Nephron progenitor cell (in vitro differentiated cells): ENCODE measurements around the gene DACH1.

ENCODE experiments used
- DNase-seq: peaks from one replicate; pipeline ENCODE4 v3.0.0; 2021
- H3K27ac Mint-ChIP-seq: 2 replicates; pipeline ENCODE4 v1.8.0; 2021; ENCODE audit warnings: mild to moderate bottlenecking, moderate library complexity, mixed read lengths
- H3K27me3 Mint-ChIP-seq: 2 replicates; pipeline ENCODE4 v1.8.0; 2021; ENCODE audit warnings: mild to moderate bottlenecking, low read depth, mixed read lengths; ENCODE audit not compliant: poor library complexity
- H3K36me3 Mint-ChIP-seq: 2 replicates; pipeline ENCODE4 v1.8.0; 2021; ENCODE audit warnings: low read depth, mixed read lengths
- H3K4me1 Mint-ChIP-seq: 2 replicates; pipeline ENCODE4 v1.8.0; 2021; ENCODE audit warnings: mixed read lengths
- H3K4me3 Mint-ChIP-seq: 2 replicates; pipeline ENCODE4 v1.8.0; 2021; ENCODE audit warnings: mild to moderate bottlenecking, moderate library complexity, mixed read lengths
- H3K9me3 Mint-ChIP-seq: 2 replicates; pipeline ENCODE4 v1.8.0; 2021; ENCODE audit warnings: mild to moderate bottlenecking, moderate library complexity, mixed read lengths
- CTCF ChIP-seq: fragments of 200-600 bp; sonication (generic); IDR thresholded peaks from 2 replicates; pipeline ENCODE4 v1.5.0; 2021; ENCODE audit warnings: antibody characterized with exemption

The DACH1 gene

DNA sequence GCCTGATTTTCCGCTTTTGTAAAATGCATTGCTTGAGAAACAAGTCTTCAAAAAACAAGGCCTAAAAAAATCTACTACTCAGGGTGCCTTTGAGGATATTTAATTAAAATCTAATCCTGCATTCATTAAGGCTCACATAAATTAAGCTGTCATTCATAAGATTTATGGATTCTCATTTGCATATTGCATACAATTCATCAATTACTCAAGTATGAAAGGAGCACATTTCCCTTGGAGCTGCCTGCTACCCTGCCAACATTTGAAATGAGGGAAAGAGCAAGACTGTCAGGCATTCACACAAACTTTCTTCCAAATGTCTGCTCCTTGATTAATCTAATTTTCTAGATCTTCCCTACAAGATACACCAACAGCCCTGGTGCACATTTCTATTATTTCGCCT, 140.0 kb downstream of the DACH1 start:
- Mint-ChIP-seq H3K9me3 (peaks cover 5% of the 10 kb centered on the region), H3K4me3 (no peak overlapping the region), H3K4me1 (peaks cover 32% of the 10 kb centered on the region), H3K27me3 (no peaks in the 10 kb centered on the region), H3K27ac (no peak overlapping the region), H3K36me3 (peaks cover 7% of the 10 kb centered on the region)
- TF ChIP-seq CTCF = no peak
- no peak for DNase-seq

GRCh38 chr13:71722206-71722605, 144.8 kb downstream of the DACH1 start:
- Mint-ChIP-seq H3K27me3 (no peaks in the 10 kb centered on the region), H3K4me1 (peaks cover 62% of the 10 kb centered on the region), H3K27ac (no peak overlapping the region), H3K36me3 (peaks cover 9% of the 10 kb centered on the region), H3K4me3 (no peak overlapping the region), H3K9me3 (no peaks in the 10 kb centered on the region)
- DNase-seq = no peak
- no peak for TF ChIP-seq CTCF

DNA sequence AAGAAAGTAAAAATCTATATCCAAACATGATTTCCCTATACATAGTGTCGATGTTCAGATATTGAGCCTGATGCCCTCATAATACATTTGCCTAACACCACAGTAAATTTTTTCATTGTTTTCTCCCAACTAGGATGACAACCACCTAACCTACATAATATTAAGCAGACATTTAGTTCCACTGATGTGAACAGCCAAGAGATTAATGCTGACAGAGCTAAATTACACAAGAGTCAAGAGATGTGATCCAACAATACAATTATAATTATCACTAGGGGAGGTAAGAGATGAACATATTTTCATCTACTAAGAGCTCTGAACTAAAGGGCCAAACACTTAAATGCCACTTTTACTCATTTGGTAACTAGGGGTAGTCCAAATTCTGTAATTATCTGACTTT, 145.9 kb downstream of the DACH1 start:
- no peak for TF ChIP-seq CTCF
- Mint-ChIP-seq H3K9me3 (no peaks in the 10 kb centered on the region), H3K36me3 (peaks cover 9% of the 10 kb centered on the region), H3K4me3 (no peak overlapping the region), H3K4me1 (peaks cover 60% of the 10 kb centered on the region), H3K27ac (no peak overlapping the region), H3K27me3 (no peaks in the 10 kb centered on the region)
- DNase-seq = no peak

DNA sequence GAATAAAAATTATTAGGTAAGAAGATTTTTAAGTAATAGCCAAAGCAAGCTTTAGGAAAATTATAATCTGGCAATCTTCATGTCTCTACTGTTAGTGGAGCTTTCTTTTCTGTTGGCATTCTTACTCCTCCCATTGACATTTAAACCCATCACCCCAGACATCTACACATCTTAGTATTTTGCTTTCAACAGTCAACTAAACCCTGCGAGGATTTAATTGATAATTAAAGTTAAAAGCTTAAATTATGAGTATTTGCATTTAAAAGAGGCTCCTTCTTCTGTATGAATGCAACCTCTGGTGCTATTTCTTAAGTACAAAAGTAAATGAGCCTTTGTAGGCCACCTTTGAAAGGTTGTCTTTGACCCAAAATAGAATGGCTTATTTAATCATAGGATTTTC, 148.1 kb downstream of the DACH1 start:
- Mint-ChIP-seq H3K9me3 (no peaks in the 10 kb centered on the region), H3K27me3 (no peaks in the 10 kb centered on the region), H3K4me1 (peaks cover 53% of the 10 kb centered on the region), H3K4me3 (no peak overlapping the region), H3K27ac (peak overlapping the region; percentile 38), H3K36me3 (peaks cover 9% of the 10 kb centered on the region)
- DNase-seq = no peak
- no peak for TF ChIP-seq CTCF

DNA sequence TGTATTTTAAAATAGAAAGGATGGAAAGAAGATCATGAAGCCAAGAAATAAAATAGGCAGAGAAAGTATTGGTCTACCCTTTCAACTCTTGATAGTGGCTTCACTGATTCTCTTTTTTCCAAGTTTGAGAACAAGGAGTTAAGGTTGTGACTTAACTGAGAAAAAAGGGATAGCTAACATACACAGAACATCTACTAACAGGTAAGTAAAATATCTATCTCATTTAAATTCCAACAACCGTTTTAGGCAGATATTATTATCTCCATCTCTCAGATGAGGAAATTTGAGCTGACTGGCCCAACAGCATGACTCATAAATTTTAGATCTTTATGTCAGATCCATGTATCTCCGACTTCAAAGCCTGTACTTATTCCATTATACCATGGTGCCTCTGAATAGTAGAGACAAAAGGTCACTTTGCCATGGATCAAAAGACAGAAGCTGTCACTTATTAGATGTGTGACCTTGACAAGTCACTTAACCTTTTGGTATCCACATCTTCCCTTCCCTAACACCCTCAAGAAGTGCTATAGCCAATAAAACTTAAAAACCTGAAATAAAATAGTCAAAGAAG, 152.1 kb downstream of the DACH1 start:
- H3K36me3 Mint-ChIP-seq = peaks cover 15% of the 10 kb centered on the region
- DNase-seq = no peak
- peaks cover 51% of the 10 kb centered on the region for H3K4me1 Mint-ChIP-seq
- H3K27ac Mint-ChIP-seq = no peak overlapping the region
- H3K9me3 Mint-ChIP-seq = peaks cover under 1% of the 10 kb centered on the region
- H3K4me3 Mint-ChIP-seq = no peak overlapping the region
- TF ChIP-seq CTCF = no peak
- H3K27me3 Mint-ChIP-seq = no peaks in the 10 kb centered on the region

GRCh38 chr13:71712988-71713653, 153.9 kb downstream of the DACH1 start:
- peak overlapping the region; percentile 78 for H3K4me3 Mint-ChIP-seq
- no peak for TF ChIP-seq CTCF
- no peaks in the 10 kb centered on the region for H3K27me3 Mint-ChIP-seq
- H3K27ac Mint-ChIP-seq = peak overlapping the region; percentile 100
- peaks cover 15% of the 10 kb centered on the region for H3K9me3 Mint-ChIP-seq
- peaks cover 38% of the 10 kb centered on the region for H3K4me1 Mint-ChIP-seq
- DNase-seq = peak; percentile 60
- peaks cover 19% of the 10 kb centered on the region for H3K36me3 Mint-ChIP-seq
